EH (cell line): ENCODE measurements around the gene NEUROG2.

Experiments
- DNase-seq: peaks from one replicate; pipeline ENCODE4 v3.0.0-alpha.2; 2015; ENCODE audit warnings: low read depth

NEUROG2 gene

GRCh38 chr4:112521123-112522023 lies 5.4 kb upstream of the NEUROG2 start:
- DNase-seq = no peak

DNA sequence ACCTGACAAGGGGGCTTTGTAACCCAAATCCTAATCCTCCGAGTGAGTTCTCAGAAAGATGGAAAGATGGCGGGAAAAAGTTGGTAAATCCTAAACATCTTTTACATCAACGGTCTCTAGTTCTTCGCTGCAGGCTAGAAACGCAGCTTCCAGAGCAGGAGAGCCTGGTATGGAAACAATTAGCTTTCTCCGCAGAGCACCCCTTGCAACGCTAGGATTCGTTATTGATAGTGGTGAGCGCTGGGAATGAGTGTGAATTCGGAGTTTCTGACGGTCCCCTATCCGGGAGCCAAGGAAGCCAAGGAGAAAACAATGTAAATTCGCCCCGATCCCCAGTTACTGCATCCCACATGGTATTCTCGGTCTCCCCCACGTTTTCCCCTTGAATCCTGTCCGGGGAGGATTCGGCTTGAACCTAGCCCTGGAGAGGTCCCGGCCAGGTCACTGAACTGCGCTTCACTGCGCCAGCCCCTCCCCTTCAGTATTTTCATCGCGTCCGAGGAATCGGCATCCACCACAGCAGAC lies 4.7 kb upstream of the NEUROG2 start:
- no peak for DNase-seq

- DNase-seq = no peak
These were observed 4.0 kb upstream of the NEUROG2 start for GRCh38 chr4:112519689-112520597.

DNA sequence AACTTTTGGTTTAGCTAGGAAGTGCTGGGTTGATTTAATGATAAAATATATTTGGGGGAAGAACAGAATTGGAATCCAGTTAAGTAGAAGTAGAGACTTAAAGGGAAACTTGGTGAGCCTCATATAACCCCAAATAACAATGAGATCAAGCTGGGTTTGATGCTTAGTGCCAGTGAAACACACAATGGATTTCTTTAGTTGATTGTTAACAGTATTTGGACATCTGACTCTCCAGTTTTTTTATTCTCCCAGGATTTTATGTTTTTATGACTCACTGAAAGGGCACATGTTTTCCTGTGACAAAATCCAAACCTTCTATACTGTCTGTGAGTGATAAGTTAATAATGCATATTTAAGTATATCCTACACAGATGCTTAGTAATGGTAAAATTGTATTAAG lies 2.7 kb upstream of the NEUROG2 start:
- no peak for DNase-seq

DNA sequence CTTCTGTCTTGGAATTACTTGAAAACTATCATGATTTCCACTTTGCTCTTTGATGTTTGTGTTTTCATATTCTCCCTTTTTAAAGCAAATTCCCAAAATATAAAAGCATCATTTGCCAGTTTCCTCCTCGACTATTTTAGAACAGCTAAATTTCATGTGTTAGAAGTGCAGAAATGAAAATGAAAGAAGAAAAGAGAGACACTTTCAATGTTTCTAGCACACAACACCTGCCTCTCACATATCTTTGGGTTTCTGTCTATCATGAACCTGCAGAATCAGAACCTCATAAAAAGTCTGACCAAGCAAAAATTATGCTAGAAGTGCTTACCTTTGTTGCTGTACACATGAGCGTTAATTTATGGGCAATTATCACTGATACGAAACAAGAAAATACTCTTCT lies 1.9 kb upstream of the NEUROG2 start:
- no peak for DNase-seq

GRCh38 chr4:112517067-112517634 lies 1.2 kb upstream of the NEUROG2 start:
- DNase-seq = no peak

- no peak for DNase-seq
These were observed 589 bp upstream of the NEUROG2 start for GRCh38 chr4:112516471-112517066.

DNA sequence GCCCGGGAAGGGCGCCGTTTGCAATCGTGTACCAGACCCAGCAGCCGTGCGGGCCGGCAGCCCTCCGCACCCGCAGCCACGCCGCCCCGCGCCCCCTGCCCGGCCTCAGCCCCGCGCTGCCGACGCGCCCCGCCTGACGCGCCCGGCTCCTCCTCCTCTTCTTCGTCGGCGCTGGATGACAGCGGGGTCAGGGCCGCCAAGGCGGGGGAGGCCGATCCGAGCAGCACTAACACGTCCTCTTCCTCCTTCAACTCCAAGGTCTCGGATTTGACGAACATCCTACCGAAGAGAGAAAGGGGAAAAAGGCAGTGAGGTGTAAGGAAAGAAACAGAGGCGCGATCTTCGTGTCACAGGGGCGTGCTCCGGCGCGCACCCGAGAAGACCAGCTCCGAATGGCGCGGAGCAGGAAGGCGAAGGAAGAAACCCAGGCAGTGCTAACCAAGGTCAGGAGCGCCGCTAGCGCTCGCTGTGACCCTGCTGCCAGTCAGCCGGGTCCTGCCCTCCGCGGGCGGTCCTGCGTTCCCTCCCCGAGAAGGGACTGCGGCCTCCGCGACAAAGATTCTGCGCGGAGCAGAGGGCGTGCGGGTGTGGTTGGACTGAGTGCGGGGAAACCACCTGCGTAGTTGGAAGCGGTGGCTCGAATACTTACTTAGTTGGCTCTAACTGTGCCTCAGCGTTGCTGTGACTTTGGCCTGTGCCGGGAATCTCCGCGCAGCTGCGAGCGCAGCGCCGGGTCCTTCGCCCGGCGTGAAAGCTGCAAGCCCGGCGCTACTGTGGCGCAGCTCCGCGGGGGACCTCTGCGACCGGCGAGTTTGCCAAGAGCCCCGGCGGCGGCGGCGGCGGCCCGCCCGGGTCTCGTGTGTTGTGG lies 548 bp downstream of the NEUROG2 start:
- peak; percentile 34 for DNase-seq

DNA sequence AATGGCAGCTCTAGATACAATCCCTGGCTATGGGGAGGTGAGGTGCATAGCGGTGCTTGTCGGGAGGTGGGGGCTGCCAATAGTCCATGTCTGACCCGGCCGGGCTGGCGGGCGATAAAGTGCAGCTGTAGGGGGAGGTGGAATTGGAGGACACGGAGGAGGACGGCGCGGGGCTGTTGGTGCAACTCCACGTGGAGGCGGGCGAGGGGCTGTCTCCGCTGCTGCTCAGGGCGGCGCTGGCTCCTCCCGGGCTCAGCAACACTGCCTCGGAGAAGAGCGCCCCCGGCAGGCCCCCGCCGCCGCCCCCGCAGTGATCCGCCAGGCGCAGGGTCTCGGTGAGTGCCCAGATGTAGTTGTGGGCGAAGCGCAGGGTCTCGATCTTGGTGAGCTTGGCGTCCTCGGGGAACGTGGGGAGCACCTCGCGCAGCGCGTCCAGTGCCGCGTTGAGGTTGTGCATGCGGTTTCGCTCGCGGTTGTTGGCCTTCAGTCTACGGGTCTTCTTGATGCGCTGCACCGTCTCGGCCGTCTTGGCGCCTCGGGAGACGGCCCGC lies 1.3 kb downstream of the NEUROG2 start:
- no peak for DNase-seq

DNA sequence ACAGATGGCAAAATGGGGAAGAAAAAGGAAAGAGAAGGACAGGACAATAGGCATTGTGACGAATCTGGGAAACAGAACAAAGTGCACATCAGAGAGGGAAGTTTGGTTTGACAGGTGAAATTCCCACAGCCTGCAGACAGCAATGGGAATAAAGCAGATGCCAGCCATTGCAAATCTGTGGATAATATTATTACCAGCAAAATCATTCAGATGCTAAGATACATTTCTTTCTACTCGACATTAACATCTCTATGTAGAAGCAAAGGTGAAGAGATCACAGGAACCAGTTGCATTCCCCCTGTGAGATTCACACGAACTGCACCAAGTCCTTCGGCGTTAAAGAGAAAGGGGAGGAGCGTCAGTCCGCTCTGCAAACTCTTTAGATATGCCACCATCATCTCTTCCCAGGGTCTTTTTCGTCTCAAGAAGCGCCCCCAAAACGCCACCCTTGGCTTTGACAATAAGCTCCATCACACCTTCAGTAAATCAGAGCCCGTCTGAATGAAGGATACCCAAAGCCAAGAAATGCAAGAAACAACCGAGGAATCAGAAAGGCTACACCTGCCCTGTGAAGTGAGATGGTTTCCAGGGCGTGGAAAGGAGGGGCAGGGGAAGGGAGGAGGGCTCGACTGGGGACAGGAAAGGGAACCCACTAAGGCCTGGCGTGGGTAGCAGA lies 1.9 kb downstream of the NEUROG2 start:
- DNase-seq = no peak

GRCh38 chr4:112511803-112512118 lies 4.2 kb downstream of the NEUROG2 start:
- DNase-seq = no peak

DNA sequence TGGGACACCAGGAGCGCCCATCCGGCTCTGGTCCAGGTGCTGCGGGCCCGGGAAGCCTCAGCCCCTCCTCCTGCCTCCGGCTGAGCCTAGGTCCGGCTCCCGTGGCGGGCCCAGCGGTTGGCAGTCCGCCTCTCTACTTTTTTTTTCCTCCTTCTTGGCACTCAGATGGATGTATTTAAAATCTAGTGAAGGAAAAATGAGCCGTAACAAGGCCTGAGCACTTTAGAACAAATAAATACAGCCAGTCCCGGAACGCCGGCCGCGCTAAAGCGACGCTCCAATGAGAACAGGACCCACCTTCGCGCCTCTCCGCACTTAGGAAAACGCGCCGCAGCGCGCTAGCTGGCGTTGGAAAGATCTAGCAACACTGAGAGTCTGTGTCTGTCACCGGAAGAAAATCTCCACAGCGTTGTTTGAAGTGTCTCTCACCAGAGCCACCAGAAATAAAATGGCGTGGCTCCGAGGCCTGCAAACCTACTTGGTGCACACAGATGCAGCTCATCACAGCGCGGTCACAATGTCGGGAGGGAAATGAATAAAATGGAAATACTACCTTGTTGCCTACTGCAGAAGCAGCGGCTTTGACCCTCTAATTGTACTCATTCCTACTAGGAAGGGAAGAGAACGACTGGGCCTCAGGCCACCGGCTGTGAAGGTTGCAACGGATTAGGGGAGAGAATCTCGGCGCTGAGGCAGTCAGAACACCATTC lies 4.7 kb downstream of the NEUROG2 start:
- no peak for DNase-seq

GRCh38 chr4:112510291-112511092 lies 5.5 kb downstream of the NEUROG2 start:
- no peak for DNase-seq

- DNase-seq = peak; percentile 37
These were observed 6.5 kb downstream of the NEUROG2 start for GRCh38 chr4:112509243-112510141.

- no peak for DNase-seq
These were observed 7.6 kb downstream of the NEUROG2 start for GRCh38 chr4:112508356-112508755.

GRCh38 chr4:112504807-112505206 lies 11.2 kb downstream of the NEUROG2 start:
- no peak for DNase-seq

GRCh38 chr4:112502871-112503270 lies 13.1 kb downstream of the NEUROG2 start:
- no peak for DNase-seq

DNA sequence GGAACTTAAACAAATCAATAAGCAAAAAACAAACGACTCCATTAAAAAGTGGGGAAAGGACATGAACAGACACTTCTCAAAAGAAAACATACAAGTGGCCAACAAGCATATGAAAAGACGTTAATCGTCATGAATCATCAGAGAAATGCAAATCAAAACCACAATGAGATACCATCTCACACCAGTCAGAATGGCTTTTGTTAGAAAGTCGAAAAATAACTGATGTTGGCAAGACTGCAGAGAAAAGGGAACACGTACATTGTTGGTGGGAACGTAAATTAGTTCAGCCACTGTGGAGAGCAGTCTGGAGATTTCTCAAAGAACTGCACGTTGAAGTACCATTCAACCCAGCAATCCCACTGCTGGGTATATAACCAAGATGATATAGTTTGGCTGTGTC lies 23.7 kb downstream of the NEUROG2 start:
- peak; percentile 4 for DNase-seq
